ENCODE results near the gene NCBP3.
A peak's percentile ranks its signal among the peaks of the same experiment; 100 is the strongest.
"Not testable (repeated sequence)": the region's sequence is repeated elsewhere in the genome, so short reads cannot be mapped to it uniquely, and the experiment has no call there.

Gene NCBP3

DNA sequence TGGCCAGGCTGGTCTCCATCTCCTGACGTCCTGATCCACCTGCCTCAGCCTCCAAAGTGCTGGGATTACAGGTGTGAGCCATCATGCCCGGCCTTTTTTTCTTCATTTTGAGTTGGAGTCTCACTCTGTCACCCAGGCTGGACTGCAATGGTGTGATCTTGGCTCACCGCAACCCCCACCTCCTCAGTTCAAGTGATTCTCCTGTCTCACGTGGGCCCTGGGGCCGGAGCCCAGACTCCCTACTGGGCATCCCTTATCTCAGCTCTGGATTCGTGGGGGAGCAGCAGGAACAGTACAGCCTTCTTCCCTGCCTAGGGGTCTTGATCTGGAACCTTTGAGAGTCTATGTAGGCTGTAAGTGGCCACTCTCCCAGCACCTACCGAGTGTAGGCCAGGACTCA lies 52.8 kb downstream of the NCBP3 start:
- DNase-seq (ENCODE audit: low read depth in 2 of 2), result not testable (repeated sequence)

DNA sequence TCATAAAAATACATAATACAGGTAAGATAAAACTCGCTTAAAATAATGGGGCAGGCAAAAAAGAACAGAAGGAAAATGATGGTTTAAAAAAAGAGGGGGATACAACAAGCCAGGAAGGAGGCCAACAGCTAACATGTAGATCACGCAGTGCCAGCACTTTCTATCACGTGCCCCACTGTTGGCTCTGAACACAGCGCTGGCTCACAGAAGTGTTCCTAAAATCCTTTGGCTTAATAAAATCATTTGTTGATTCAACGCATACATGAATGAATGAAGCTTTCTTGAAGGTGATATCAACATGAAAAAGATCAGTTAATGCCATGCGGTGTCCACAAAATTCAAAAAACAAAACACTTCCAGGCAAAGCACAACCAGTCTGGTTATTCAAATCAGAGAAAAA lies 53.6 kb downstream of the NCBP3 start:
- DNase-seq (ENCODE audit: low read depth in 2 of 2), result no peak

DNA sequence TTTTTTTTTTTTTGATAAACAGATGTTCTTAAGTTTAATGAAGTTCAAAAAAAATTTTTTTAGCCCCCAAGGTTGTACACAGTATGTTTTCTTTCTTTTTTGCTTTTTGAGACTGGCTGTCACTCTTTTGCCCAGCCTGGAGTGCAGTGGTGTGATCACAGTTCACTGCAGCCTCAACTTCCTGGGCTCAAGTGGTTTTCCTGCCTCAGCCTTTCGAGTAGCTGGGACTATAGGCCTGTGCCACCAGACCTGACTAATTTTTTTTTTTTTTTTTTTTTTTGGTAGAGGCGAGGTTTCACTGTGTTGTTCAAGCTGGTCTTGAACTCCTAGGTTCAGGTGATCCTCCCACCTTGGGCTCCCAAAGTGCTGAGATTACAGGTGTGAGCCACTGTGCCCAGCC lies 57.8 kb downstream of the NCBP3 start:
- DNase-seq (ENCODE audit: low read depth in 2 of 2), result no peak

DNA sequence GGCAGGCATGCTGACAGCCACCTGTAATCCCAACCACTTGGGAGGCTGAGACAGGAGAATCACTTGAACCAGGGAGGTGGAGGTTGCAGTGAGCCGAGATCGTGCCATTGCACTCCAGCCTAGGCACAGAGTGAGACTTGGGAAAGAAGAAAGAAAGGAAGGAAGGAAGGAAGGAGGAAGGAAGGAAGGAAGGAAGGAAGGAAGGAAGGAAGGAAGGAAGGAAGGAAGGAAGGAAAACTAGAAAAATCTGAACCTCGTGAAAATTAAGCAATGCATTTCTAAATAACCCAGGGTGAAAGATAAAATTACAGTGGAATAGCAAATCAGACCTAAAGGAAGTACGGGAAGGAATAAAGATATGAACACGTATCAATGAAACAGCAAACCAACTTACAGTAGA lies 60.7 kb downstream of the NCBP3 start:
- DNase-seq (ENCODE audit: low read depth in 2 of 2), result not testable (repeated sequence)

DNA sequence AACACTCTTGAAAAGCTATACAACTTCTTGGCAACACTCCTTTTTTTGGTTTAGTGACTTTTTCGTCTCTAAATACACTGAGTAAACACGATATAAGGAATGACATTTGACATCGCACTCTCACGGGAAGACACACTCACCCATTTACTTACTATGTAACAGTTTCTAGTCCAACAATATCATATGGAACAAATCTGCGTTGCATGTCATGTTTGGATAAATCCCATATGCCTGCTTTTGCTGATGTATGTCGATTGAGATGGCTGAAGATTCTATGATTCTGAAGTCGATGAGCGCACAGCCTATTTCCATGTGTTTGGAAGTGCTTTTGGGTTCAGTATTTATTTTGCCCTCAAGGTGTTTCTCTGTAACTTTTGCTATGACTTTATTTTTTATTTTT lies 63.3 kb downstream of the NCBP3 start:
- no peak for DNase-seq (ENCODE audit: low read depth in 2 of 2)

DNA sequence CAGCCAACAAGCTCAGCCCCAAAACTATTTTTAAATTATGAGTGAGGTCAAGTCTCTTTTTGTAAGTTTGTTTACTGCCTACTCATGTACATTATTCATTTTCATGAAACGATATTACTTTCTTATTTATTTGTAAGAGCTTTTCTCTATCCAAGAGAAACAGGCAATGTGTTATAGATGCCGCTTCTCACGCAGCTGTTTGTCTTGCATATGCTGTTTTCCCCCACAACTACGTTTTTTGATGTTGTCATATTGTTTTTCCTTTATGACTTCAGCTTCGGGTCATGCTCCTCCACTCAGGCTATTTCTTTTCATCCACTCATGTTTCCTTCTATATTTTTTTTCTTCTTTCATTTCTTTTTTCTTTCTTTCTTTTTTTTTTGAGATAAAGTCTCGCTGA lies 65.1 kb downstream of the NCBP3 start:
- no peak for DNase-seq (ENCODE audit: low read depth in 2 of 2)

DNA sequence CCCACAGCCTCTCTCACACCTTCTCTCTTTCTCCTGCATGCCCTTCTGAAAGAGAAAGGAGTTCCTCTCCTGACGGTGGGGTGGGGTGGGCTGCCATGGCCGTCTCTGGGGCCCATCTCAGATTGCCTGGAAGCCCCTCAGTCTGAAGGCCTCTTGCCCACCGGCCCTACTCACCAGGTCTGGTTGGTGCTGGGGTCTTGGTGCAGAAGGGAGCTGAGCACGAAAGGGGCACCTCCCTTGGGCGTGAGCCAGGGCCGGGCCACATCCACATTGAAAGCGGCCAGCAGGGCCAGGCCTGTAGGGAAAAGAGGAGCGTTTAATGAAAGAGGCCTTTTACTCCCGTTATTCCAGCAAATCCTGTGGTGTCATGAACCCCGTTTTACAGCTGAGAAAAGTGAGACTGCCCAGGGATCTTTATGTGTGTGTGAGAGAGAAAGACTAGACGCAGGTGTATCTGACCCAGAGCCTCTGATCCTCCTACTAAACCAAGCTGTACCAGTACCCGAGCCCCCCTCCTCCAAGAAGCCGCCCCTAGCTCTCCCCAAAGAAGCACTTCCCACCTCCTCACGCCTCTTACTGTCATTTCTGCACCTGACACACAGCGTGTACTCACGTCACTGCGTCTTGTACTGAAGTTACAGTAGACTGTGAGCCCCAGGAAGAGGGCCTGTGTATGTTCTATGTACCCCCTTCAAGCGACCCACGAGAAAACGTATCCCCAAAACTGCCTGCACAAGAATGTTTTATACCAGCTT lies 68.5 kb downstream of the NCBP3 start:
- no peak for DNase-seq (ENCODE audit: low read depth in 2 of 2)

DNA sequence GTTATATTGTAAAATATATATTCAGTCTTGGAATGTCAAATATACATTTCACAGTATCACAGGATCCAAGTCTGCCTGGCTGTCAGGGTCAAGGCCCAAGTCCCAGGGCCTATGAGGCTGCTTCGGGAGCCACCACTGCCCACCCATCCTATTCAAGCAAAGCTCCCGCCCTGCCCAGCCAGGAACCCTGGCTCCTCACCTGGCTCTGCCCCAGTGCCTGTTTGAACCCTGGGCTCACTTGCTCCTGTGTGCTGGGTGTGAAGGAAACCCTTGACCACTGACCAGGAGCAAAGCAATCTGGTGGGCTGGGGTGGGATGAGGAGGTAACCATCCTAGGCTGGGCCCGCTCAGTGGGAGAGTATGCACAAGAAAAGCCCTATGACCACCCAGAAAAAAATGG lies 72.1 kb downstream of the NCBP3 start:
- no peak for DNase-seq (ENCODE audit: low read depth in 2 of 2)

DNA sequence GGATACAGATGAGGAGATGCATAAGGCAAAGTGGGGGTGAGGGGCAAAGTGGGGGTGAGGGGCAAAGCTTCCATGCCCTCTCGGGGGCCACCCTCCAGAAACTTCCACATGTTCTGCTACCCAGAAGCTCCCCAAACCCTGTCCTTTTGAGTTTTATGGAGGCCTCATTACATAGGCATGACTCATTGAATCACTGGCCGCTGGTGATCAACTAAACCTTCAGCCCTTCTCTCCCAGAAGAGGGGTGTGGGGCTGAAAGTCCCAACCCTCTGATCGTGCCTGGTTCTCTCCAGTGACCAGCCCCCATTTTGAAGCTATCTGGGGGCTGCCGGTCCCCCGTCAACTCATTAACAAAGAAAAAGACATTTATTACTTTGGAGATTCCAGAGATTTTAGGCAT lies 72.5 kb downstream of the NCBP3 start:
- no peak for DNase-seq (ENCODE audit: low read depth in 2 of 2)

DNA sequence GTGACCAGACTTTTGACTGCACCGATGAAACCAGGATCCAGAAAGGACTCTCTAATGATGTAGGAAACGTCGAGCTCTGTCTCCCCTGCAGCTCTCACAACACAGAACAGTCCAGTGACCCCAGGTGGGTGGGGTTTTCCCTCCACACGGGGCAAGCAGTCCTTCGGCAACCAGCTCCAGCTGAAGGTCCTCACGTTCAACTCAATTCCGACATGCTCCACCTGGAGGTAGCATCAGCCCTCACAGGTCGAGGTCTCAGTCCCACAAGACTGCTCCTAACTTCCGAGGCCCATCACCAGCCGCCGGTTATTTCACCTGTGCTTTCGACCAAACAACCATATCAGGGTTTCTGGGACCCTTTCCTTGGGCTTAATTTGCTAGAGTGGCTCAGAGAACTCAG lies 73.3 kb downstream of the NCBP3 start:
- no peak for DNase-seq (ENCODE audit: low read depth in 2 of 2)

DNA sequence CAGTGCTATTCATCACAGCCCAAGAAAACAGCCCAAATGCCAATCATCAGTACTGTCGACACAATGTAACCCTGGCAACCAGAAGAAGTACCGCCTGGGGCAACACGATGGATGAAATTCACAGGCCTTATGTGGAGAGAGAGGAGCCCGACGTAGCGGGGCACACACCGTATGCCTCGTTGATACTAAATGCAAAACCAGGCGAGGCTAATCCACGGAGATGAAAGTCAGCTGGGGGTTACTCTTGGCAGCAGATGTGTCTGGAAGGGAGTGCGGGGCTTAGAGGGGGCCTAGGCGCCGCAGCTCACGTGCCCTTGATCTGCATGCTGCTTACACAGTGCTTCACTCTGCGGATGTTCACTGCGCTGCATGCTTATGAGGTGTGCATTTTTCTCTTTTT lies 74.9 kb downstream of the NCBP3 start:
- no peak for DNase-seq (ENCODE audit: low read depth in 2 of 2)

DNA sequence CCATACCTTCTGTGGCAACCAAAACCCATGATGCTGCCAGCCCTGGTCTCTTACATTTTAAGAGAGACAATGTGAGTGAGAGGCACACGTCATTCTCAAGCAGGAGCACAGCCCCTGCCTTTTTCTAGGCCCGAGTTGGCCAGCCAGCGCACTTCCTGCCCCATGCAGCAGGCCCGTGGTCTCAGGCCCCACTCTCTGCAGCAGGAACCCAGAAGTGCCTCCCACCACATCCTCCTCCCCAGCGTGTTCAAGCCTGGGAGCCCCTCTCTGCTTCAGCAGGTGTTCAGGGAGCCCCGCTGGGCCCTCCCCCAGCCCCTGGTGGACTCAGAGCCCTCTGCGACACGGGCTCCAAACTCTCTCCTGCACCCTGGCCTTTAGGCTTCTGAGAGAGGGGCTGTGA lies 75.6 kb downstream of the NCBP3 start:
- peak in 1 of 2 donors; percentile 27 for DNase-seq (ENCODE audit: low read depth in 2 of 2)

DNA sequence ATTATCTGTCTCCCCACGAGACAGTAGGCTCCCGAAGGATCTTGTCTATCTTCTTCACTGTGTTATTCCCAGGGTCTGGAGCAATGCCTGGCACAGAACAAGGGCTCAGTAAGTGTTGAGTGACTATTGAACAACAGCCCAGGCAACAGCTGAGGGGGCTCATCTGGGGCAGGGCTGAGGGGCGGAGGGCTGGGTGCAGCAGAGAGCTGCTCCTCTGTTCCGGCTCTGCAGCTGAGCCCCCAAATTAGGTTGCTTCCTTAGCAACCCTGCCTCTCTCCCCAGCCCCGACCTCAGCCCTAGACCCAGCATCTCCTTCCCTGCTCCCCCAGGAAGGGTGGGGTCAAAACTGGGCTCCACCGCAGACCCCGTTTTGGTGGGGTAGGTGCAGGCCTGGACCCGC lies 77.3 kb downstream of the NCBP3 start:
- no peak for DNase-seq (ENCODE audit: low read depth in 2 of 2)

DNA sequence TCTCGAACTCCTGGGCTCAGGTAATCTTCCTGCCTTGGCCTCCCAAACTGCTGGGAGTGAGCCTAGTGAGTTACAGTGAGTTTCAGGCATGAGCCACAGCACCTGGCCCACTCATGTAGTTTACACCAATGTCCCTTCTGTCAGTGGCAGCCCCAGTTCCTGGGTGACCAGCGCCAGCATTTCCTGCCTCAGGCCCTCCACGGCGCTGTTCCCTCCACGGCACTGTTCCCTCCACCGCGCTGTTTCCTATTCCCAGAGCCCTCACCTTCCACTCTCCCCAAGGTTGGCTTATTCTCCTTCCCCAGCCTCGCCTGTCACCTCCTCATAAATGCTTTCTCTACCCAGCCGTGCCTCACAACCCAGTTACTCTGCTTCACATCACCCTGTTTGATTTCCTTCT lies 77.7 kb downstream of the NCBP3 start:
- DNase-seq (ENCODE audit: low read depth in 2 of 2), result no peak

DNA sequence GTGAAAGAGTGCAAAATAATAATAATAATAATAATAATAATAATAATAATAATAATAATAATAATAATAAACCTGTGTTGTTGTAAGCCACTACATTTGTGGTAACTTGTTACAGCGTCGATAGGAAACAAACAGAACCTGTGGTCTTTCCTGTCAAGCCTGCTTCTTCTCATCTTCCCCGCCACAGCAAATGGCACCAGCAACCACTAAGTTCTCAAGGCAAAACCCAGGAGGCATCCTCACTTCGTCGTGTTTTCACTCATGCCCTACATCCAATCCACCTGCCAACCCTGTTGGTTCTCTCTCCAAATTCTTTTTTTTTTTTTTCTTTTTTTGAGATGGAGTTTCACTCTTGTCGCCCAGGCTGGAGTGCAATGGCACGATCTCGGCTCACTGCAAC lies 79.3 kb downstream of the NCBP3 start:
- DNase-seq (ENCODE audit: low read depth in 2 of 2), result no peak

DNA sequence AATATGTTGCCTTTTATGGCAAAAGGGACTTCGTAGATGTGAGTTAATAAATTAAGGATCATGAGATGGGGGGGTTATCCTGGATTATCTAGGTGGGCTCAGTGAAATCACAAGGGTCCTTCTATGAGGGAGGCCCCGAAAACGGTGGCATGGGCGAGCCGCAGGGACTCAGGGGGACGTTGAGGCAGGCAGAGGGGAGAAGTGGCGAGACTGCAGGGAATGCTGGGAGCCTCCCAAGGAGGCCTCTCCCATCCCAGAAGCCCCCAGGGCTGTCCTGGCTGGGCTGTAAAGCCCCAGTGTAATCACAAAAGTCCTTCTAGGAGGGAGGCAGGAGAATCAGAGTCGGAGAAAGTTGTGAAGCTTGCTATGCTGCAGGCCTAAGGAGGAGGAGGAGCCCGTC lies 80.1 kb downstream of the NCBP3 start:
- DNase-seq (ENCODE audit: low read depth in 2 of 2), result no peak

DNA sequence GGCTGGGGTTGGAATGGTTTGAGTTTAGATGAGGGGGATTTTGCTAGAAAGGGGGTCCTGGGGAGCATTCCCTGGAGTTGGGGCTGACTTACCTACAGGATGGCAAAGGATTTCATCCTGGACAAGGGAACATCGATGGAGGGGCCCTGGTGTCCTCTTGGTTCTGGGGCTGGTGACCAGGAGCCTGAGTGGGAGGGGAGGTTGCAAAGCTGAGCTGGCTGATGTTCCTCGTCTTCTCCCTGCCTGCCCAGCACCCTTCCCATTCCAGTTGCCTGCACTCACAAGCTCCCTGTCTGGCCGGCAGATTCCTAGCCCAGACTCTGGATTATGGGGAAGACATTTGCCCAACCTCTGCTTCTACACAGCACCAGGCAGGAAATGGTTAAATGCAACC lies 82.3 kb downstream of the NCBP3 start:
- DNase-seq (ENCODE audit: low read depth in 2 of 2), result no peak

DNA sequence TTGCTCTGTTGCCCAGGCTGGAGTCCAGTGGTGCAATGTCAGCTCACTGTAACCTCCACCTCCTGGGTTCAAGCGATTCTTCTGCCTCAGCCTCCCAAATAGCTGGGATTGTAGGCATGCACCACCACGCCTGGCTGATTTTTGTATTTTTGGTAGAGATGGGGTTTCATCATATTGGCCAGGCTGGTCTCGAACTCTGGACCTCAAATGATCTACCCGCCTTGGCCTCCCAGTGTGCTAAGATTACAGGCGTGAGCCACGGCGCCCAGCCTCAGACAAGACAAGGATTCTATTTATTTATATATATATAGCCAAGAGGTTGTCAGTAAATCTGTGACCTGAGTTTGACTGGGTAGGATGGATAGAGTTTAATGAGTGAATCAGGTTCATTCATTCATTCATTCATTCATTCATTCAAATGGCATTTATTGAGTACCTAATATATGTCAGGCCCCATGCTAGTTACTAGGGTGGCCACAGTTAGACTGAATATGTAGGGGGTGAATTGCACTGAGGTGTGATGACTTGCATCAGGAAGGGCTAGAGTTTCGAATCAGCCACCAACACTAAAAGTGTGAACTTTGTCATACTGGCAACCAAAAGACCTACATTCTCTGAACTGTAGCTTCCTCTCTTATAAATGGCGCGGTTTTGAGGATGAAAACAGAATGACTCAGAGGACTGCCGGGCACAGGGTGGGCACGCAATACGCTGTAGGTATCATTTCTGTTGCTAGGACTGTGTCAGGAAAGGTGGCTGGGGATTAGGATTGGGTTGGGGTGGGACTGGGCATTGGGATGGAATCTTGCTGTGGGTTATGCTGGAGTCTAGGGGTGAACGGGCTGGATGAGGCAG lies 82.9 kb downstream of the NCBP3 start:
- no peak for DNase-seq (ENCODE audit: low read depth in 2 of 2)

DNA sequence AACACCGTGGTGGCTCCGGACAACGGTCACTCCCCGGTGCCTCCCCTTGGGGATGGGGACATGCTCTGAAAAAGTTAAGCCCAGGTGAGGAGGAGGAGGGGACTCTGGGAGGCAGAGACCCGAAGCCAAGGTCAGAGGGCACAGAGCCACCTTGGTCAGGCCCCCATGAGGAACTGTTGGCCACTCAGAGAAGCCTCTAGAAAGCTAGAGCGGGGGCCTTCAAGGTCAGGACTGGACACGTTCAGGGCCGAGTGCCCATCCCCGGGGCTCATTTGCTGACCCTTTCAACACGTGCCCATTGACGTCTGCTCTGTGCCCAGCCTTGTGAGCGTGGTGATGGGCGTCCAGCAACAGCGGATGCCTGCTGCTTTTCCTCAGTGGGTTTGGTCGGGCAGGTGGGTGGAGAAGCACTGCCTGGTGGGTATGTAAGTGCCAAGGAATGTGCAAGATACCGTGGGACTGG lies 84.1 kb downstream of the NCBP3 start:
- no peak for DNase-seq (ENCODE audit: low read depth in 2 of 2)

DNA sequence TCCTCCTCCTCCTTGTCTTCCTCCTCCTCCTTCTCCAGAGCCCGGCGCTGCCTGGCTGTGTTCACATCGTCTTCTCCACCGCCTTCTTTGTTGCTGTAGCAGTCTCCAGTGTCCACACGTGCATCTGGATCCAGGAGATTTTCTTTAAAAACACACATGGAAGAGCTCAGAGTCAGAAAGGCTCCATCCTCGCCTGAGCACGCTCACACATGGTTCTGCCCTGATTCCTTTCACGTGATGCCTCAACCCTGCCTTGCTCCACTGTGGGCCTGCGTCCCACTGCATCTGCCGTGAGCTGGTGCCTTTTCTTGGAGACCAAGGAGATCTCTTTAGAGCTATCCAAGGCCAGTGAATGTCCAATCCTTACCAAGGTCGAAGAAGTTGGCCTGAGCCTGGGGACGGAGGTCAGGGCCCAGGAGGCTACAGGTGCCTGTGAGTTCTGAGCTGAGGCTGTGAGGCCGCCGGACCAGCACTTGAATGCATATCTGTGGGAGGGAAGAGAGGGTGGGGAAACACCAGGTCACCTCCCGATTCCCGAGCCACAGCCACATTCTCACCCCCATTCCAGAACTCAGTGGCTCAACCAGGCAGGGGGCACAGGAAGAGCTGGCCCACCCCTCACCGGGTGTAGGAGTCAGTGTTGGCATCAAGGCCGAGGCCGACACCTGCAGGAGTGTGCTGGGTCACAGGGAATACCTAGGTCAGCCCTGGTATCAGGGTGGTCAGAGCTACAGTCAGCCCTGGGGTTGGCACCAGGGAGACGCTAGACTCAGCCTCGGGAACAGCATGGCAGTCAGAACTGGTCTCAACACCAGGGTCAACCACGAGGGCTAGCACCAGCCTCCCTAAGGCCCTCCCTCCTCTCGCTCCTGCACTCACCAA lies 84.8 kb downstream of the NCBP3 start:
- DNase-seq (ENCODE audit: low read depth in 2 of 2), result no peak

DNA sequence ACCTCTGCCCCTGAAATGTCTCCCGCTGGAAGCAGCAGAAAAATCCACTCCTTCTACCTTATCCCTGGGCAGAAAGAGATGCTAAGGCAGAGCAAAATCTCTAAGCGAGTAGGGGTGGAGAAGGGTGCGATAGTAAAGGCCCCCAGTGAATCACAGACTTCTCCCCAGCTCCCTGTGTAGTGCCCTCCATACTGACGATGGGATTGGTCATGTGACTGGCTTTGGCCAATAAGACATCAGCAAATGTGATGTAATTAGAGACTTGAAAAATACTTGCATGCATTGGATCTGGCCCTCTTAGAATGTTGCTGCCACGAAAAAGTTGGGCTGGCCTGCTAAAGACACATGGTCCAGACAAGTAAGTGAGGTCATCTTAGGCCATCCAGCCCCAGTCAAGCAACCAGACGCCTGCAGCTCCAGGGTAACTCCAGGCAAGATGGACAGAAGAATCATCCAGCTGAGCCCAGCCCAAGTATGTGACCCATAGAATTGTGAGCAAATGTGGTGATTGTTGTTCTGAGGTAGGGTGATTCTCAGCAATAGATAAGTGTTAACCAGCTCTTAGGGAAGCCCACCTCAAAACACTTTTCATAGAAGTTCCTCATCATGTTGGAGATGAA lies 86.3 kb downstream of the NCBP3 start:
- DNase-seq (ENCODE audit: low read depth in 2 of 2), result no peak

Measured in activated CD8-positive, alpha-beta memory T cell treated with anti-CD3 and anti-CD28 coated beads for 4 hours (primary cell).